Measurements from ENCODE around the gene N4BP3.

The N4BP3 gene

GRCh38 chr5:178093134-178093533, 20.2 kb upstream of the N4BP3 start:
- no peak for TF ChIP-seq CTCF (IDR thresholded peaks at IDR 0.05)
- H3K36me3 Mint-ChIP-seq (ENCODE audit: low read depth) = no peaks in the 10 kb centered on the region
- peaks cover 30% of the 10 kb centered on the region for H3K27me3 Mint-ChIP-seq (ENCODE audit: low read depth, poor library complexity)
- no peak overlapping the region for H3K4me3 Mint-ChIP-seq
- DNase-seq = no peak
- H3K27ac Mint-ChIP-seq = no peak overlapping the region
- H3K9me3 Mint-ChIP-seq = peaks cover 32% of the 10 kb centered on the region
- H3K4me1 Mint-ChIP-seq = no peaks in the 10 kb centered on the region

- Mint-ChIP-seq H3K27me3 (ENCODE audit: low read depth, poor library complexity) (peaks cover 22% of the 10 kb centered on the region), H3K4me1 (no peaks in the 10 kb centered on the region), H3K4me3 (no peak overlapping the region), H3K27ac (peak overlapping the region; percentile 80), H3K36me3 (ENCODE audit: low read depth) (no peaks in the 10 kb centered on the region), H3K9me3 (peaks cover 32% of the 10 kb centered on the region)
- TF ChIP-seq CTCF (IDR thresholded peaks at IDR 0.05) = no peak
- no peak for DNase-seq
Observed at GRCh38 chr5:178094345-178094744, 19.0 kb upstream of the N4BP3 start.

GRCh38 chr5:178098685-178099084, 14.6 kb upstream of the N4BP3 start:
- Mint-ChIP-seq H3K27me3 (ENCODE audit: low read depth, poor library complexity) (peaks cover 13% of the 10 kb centered on the region), H3K4me3 (no peak overlapping the region), H3K4me1 (no peaks in the 10 kb centered on the region), H3K9me3 (peaks cover 16% of the 10 kb centered on the region), H3K27ac (no peak overlapping the region), H3K36me3 (ENCODE audit: low read depth) (no peaks in the 10 kb centered on the region)
- DNase-seq = no peak
- TF ChIP-seq CTCF (IDR thresholded peaks at IDR 0.05) = no peak

GRCh38 chr5:178103612-178104011, 9.7 kb upstream of the N4BP3 start:
- Mint-ChIP-seq H3K27me3 (ENCODE audit: low read depth, poor library complexity) (peaks cover 7% of the 10 kb centered on the region), H3K4me3 (no peak overlapping the region), H3K9me3 (no peaks in the 10 kb centered on the region), H3K36me3 (ENCODE audit: low read depth) (no peaks in the 10 kb centered on the region), H3K27ac (no peak overlapping the region), H3K4me1 (peaks cover 16% of the 10 kb centered on the region)
- no peak for TF ChIP-seq CTCF (IDR thresholded peaks at IDR 0.05)
- DNase-seq = no peak

- Mint-ChIP-seq H3K27me3 (ENCODE audit: low read depth, poor library complexity) (peaks cover 7% of the 10 kb centered on the region), H3K4me1 (peaks cover 16% of the 10 kb centered on the region), H3K27ac (no peak overlapping the region), H3K9me3 (no peaks in the 10 kb centered on the region), H3K4me3 (no peak overlapping the region), H3K36me3 (ENCODE audit: low read depth) (no peaks in the 10 kb centered on the region)
- no peak for DNase-seq
- TF ChIP-seq CTCF (IDR thresholded peaks at IDR 0.05) = no peak
Observed at GRCh38 chr5:178104492-178104891, 8.8 kb upstream of the N4BP3 start.

DNA sequence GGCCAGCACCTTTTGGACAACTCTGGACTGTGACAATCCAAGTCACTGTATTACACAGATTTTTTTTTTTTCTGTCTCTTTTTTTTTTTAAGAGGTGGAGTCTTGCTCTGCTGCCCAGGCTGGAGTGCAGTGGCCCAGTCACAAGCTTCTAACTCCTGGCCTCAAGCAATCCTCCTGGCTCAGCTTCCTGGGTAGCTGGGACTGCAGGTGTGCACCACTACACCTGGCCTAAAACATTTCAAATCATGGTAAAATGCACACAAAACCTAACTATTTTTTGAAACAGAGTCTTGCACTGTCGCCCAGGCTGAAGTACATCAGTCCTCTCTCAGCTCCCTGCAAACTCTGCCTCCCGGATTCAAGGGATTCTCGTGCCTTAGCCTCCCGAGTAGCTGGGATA, 7.2 kb upstream of the N4BP3 start:
- H3K4me3 Mint-ChIP-seq = no peak overlapping the region
- TF ChIP-seq CTCF (IDR thresholded peaks at IDR 0.05) = no peak
- no peaks in the 10 kb centered on the region for H3K9me3 Mint-ChIP-seq
- no peaks in the 10 kb centered on the region for H3K36me3 Mint-ChIP-seq (ENCODE audit: low read depth)
- no peak for DNase-seq
- no peak overlapping the region for H3K27ac Mint-ChIP-seq
- peaks cover 16% of the 10 kb centered on the region for H3K4me1 Mint-ChIP-seq
- peaks cover 11% of the 10 kb centered on the region for H3K27me3 Mint-ChIP-seq (ENCODE audit: low read depth, poor library complexity)
